BLaER1 treated with 17β-estradiol and CSF1 and Interleukin-3, amounts not matched to agents 10 nM and 100 nM (cell line): Measurements from ENCODE around the gene ERBB2.
A peak's percentile ranks its signal among the peaks of the same experiment; 100 is the strongest.

Source experiments
- H3K27ac ChIP-seq, 11 experiments: shearing (Covaris generic); formaldehyde crosslinking; 2 replicates each; pipeline ENCODE4 v1.8.1; 2022
- H3K27me3 ChIP-seq, 11 experiments: shearing (Covaris generic); formaldehyde crosslinking; 2 replicates each; pipeline ENCODE4 v1.8.1; 2022
- H3K36me3 ChIP-seq, 11 experiments: shearing (Covaris generic); formaldehyde crosslinking; 2 replicates each; pipeline ENCODE4 v1.8.1; 2022
- H3K4me1 ChIP-seq, 10 experiments: shearing (Covaris generic); formaldehyde crosslinking; 2 replicates each; pipeline ENCODE4 v1.8.1; 2022
- H3K4me2 ChIP-seq, 11 experiments: shearing (Covaris generic); formaldehyde crosslinking; 2 replicates each; pipeline ENCODE4 v1.8.1; 2022
- H3K4me3 ChIP-seq, 10 experiments: shearing (Covaris generic); formaldehyde crosslinking; 2 replicates each; pipeline ENCODE4 v1.8.1; 2022
- H3K9ac ChIP-seq, 11 experiments: shearing (Covaris generic); formaldehyde crosslinking; 2 replicates each; pipeline ENCODE4 v1.8.1; 2022
- H3K9me3 ChIP-seq, 11 experiments: shearing (Covaris generic); formaldehyde crosslinking; replicated peaks in 1 of 11; 2 replicates each; pipeline ENCODE4 v1.8.1; 2022
- H4K20me1 ChIP-seq, 11 experiments: shearing (Covaris generic); formaldehyde crosslinking; 2 replicates each; pipeline ENCODE4 v1.8.1; 2022
- Cebpa-rat ChIP-seq, 11 experiments: shearing (Covaris generic); IDR thresholded peaks; 2 replicates each; pipeline ENCODE4 v1.8.1; 2022

Gene ERBB2

DNA sequence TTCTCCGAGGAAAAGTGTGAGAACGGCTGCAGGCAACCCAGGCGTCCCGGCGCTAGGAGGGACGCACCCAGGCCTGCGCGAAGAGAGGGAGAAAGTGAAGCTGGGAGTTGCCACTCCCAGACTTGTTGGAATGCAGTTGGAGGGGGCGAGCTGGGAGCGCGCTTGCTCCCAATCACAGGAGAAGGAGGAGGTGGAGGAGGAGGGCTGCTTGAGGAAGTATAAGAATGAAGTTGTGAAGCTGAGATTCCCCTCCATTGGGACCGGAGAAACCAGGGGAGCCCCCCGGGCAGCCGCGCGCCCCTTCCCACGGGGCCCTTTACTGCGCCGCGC, at the start of gene ERBB2:
ERBB2 (plus strand) TSS at position 247 of the 330 bp plus-strand sequence. CDS start 175 bp downstream, outside the sequence.
- TF ChIP-seq Cebpa-rat (IDR thresholded peaks at IDR 0.05) = no peak
- H3K4me2 ChIP-seq = peak within 1 kb of the TSS in 2 of 11 experiments; percentile 27 to 35; a peak in 1 of 22 replicates
- peaks cover 36 to 54% (median 48%) of the 10 kb centered on the region in 11 experiments for H3K27me3 ChIP-seq
- H4K20me1 ChIP-seq = no peaks in the 10 kb centered on the region; a peak in 1 of 22 replicates
- no peak within 1 kb of the TSS for H3K27ac ChIP-seq
- H3K9ac ChIP-seq = no peak within 1 kb of the TSS
- H3K4me1 ChIP-seq = peaks cover 0 to 20% (median 14%) of the 10 kb centered on the region in 10 experiments; a peak in 17 of 20 replicates
- no peaks in the 10 kb centered on the region for H3K36me3 ChIP-seq
- no peaks in the 10 kb centered on the region for H3K9me3 ChIP-seq
- no peak within 1 kb of the TSS for H3K4me3 ChIP-seq

DNA sequence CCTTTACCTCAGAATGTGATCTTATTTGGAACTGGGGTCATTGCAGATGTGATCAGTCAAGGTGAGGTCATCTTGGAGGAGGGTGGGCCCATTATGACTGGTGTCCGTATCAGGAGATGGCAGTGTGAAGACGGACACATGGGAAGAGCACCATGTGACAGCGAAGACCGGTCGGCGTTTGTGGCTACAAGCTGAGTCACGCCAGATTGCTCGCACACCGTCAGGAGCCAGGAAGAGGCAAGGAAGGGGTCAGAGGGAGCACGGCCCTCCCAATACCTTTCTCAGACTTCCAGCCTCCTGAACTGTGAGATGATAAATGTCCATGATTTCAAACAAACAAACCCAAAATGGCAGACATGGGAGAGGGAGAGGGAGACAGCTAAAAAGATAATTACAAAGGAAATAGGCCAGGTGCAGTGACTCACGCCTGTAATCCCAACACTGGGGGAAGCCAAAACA, 49.7 kb upstream of the ERBB2 start:
- TF ChIP-seq Cebpa-rat (IDR thresholded peaks at IDR 0.05) = no peak
- peaks cover 23 to 67% (median 39%) of the 10 kb centered on the region in 10 experiments for H3K4me1 ChIP-seq
- peak overlapping the region in 7 of 11 experiments; percentile 27 to 63 (median 55); a peak in 8 of 22 replicates for H3K4me2 ChIP-seq
- H3K27ac ChIP-seq = no peak overlapping the region
- H3K9ac ChIP-seq = no peak overlapping the region
- no peaks in the 10 kb centered on the region for H3K9me3 ChIP-seq
- no peaks in the 10 kb centered on the region for H3K27me3 ChIP-seq
- H3K36me3 ChIP-seq = peaks cover 0 to 49% (median 24%) of the 10 kb centered on the region in 11 experiments; a peak in 17 of 22 replicates
- peaks cover 65 to 100% (median 99%) of the 10 kb centered on the region in 11 experiments for H4K20me1 ChIP-seq
- no peak overlapping the region for H3K4me3 ChIP-seq

DNA sequence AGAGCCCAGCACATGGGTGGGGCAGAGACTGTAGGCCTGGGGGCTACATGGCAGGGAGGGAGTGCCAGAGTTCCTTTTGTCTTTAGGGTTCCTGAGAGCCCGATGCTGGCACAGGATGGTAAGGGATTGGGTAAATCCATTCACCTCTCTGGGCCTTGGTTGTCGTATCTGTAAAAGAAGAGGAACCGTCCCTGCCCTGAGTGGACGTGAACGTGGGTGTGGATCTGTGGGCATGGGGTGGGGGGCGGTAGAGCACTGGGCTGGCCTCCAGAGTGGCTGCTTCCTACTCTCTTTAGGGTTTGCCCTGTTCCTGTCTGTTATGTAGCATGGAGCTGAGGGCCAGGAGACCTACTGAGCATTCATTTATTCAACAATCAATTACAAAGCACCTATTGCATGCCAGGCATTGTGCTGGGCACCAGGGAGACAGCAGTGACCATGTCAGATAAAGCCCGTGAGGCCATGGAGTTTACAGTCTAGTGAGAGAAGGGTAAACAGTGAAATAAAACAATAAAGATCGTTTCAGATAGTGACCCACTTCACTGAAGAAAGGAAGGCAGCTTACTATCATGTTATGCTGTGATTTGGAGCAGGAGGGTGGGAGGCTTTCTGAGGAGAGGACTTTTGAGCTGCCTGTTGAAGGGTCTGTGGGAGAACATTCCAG, 47.8 kb upstream of the ERBB2 start:
- H3K9me3 ChIP-seq = no peaks in the 10 kb centered on the region
- peaks cover 0 to 53% (median 35%) of the 10 kb centered on the region in 11 experiments; a peak in 17 of 22 replicates for H3K36me3 ChIP-seq
- H3K4me1 ChIP-seq = peaks cover 23 to 50% (median 37%) of the 10 kb centered on the region in 10 experiments
- peak overlapping the region in 10 of 11 experiments; percentile 27 to 67 (median 55); a peak in 16 of 22 replicates for H3K4me2 ChIP-seq
- peaks cover 73 to 98% (median 97%) of the 10 kb centered on the region in 11 experiments for H4K20me1 ChIP-seq
- no peak overlapping the region; a peak in 1 of 22 replicates for H3K27ac ChIP-seq
- no peak overlapping the region for H3K4me3 ChIP-seq
- no peaks in the 10 kb centered on the region for H3K27me3 ChIP-seq
- no peak for TF ChIP-seq Cebpa-rat (IDR thresholded peaks at IDR 0.05)
- H3K9ac ChIP-seq = peak overlapping the region in 4 of 11 experiments; percentile 5 to 45 (median 18); a peak in 5 of 22 replicates

DNA sequence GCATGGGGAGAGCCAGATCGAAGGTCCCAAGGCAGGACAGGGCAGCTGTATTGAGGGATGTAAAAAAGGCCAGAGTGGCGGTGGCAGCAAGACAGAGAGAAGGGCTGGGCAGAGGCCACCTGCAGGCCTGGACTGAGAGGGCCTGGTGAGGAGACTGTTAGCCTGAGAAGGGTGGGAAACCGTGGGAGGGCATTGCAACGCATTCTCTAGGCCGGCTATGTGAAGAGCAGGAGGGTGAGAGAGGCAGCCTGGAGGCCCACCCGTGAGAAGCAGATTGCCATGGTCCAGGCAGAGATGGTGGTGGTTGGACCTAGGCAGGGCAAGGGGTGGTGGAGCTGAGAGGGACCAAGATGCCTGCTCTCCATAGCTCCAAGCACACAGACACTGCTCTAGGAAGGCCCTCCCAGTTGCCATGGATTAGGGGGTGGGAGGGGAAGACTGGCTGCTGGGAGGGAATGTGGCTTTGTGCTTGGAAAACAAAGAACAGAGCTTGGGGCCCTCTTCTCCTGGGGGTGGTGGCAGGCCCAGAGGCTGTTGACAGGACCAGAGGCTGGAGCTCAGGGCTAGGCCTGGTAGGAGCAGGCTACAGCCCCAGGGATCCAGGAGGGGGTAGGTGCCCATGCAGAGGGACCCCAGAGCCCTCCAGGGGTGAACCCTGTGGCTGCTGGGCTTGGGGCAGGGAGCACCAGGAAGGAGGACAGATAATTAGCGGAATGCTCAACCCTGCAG, 47.1 kb upstream of the ERBB2 start:
- Histone ChIP-seq H3K4me1 (peaks cover 25 to 53% (median 42%) of the 10 kb centered on the region in 10 experiments), H4K20me1 (peaks cover 79 to 98% (median 92%) of the 10 kb centered on the region in 11 experiments)

DNA sequence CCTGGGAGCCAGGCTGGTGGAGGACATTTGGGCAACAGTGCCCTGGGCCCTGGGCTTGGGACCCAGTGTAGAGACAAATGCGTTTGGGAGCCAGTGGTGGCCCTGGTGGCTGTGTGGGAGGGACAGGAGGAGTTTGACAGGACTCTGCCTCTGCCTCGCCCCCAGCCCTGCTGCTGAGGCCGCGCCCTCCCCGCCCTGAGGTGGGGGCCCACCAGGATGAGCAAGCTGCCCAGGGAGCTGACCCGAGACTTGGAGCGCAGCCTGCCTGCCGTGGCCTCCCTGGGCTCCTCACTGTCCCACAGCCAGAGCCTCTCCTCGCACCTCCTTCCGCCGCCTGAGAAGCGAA, 46.6 kb upstream of the ERBB2 start:
- Histone ChIP-seq H3K4me3 (no peak overlapping the region), H3K4me1 (peaks cover 30 to 58% (median 47%) of the 10 kb centered on the region in 10 experiments), H3K27me3 (no peaks in the 10 kb centered on the region), H3K4me2 (no peak overlapping the region; a peak in 1 of 22 replicates), H3K36me3 (peaks cover 0 to 65% (median 46%) of the 10 kb centered on the region in 11 experiments; a peak in 17 of 22 replicates), H3K9me3 (no peaks in the 10 kb centered on the region), H3K27ac (no peak overlapping the region), H4K20me1 (peaks cover 82 to 99% (median 92%) of the 10 kb centered on the region in 11 experiments), H3K9ac (0 out of 22 replicates have a peak overlapping the region, but pooled peaks of 1 of the 11 experiments have one; percentile 15)
- TF ChIP-seq Cebpa-rat (IDR thresholded peaks at IDR 0.05) = no peak

More for the DNA sequence above, 47.1 kb upstream of the ERBB2 start:
- Histone ChIP-seq H3K4me2 (peak overlapping the region in 4 of 11 experiments; percentile 27 to 62 (median 32); a peak in 3 of 22 replicates), H3K27ac (no peak overlapping the region), H3K9ac (peak overlapping the region in 3 of 11 experiments; percentile 5 to 41 (median 15); a peak in 2 of 22 replicates), H3K4me3 (no peak overlapping the region), H3K9me3 (no peaks in the 10 kb centered on the region), H3K27me3 (no peaks in the 10 kb centered on the region), H3K36me3 (peaks cover 0 to 60% (median 40%) of the 10 kb centered on the region in 11 experiments; a peak in 17 of 22 replicates)
- TF ChIP-seq Cebpa-rat (IDR thresholded peaks at IDR 0.05) = no peak

DNA sequence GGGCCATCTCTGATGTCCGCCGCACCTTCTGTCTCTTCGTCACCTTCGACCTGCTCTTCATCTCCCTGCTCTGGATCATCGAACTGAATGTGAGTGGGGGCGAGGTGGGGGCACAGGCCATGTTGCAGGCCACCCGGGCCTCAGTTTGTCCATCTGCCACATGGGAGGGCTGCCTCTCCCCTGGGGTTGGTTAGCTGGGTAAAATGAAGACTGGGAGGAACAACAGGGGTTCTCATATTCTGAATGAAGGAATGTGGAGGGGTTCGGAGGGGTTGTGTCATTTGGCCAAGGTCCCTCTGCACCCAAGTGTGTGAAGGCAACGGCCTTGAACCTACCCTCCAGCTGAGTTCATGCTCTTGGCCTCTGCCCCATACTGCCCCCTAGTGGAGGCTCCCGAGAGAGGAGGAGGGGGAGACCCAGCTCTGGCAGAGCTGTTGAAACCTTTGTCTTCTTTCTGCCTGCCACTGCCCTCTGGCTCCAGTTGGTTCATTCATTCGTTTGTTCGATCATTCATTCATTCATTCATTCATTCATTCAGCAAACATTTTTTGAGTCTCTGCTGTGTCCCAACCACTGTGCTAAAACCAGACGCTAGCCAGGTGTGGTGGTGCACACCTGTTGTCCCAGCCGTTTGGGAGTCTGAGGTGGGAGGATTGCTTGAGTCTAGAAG, 46.1 kb upstream of the ERBB2 start:
- peaks cover 81 to 98% (median 92%) of the 10 kb centered on the region in 11 experiments for H4K20me1 ChIP-seq
- no peak overlapping the region for H3K27ac ChIP-seq
- H3K36me3 ChIP-seq = peaks cover 0 to 67% (median 46%) of the 10 kb centered on the region in 11 experiments; a peak in 17 of 22 replicates
- no peak for TF ChIP-seq Cebpa-rat (IDR thresholded peaks at IDR 0.05)
- peaks cover 35 to 63% (median 49%) of the 10 kb centered on the region in 10 experiments for H3K4me1 ChIP-seq
- no peaks in the 10 kb centered on the region for H3K9me3 ChIP-seq
- no peak overlapping the region for H3K4me2 ChIP-seq
- H3K4me3 ChIP-seq = no peak overlapping the region
- 0 out of 22 replicates have a peak overlapping the region, but pooled peaks of 1 of the 11 experiments have one; percentile 15 for H3K9ac ChIP-seq
- no peaks in the 10 kb centered on the region for H3K27me3 ChIP-seq

DNA sequence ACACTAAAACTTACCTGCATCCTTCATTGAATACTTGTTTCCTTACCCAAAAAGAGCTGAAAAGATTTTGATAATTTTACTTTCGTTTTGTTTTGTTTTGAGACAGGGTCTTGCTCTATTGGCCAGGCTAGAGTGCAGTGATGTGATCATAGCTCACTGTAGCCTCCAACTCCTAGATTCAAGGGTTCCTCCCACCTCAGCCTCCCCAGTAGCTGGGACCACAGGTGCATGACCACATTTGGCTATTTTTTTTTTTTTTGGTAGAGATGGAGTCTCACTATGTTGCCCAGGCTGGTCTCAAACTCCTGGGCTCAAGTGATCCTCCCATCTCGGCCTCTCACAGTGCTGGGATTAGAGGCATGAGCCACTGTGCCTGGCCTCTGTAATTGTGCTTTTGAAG, 44.8 kb upstream of the ERBB2 start:
- Histone ChIP-seq H3K4me1 (peaks cover 48 to 67% (median 52%) of the 10 kb centered on the region in 10 experiments), H3K9ac (no peak overlapping the region), H3K4me3 (no peak overlapping the region), H3K27ac (no peak overlapping the region), H3K27me3 (no peaks in the 10 kb centered on the region), H3K4me2 (no peak overlapping the region), H3K9me3 (no peaks in the 10 kb centered on the region), H3K36me3 (peaks cover under 1 to 65% (median 37%) of the 10 kb centered on the region in 11 experiments; a peak in 20 of 22 replicates), H4K20me1 (peaks cover 68 to 96% (median 84%) of the 10 kb centered on the region in 11 experiments)
- TF ChIP-seq Cebpa-rat (IDR thresholded peaks at IDR 0.05) = no peak

DNA sequence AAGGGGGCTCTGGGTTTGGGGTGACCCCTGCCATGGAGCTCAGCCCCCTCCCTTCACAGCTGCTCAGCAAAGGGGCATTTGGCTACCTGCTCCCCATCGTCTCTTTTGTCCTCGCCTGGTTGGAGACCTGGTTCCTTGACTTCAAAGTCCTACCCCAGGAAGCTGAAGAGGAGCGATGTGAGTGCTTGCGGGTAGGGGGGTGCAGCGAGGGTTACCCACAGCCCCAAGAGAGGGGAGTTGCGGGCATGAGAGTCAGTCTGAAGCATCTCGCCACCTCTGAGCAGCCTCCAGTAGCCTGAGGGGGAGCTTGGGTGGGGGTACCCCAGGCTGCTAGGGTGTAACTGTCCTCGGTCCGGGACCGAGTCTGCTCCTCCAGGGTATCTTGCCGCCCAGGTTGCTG, 41.5 kb upstream of the ERBB2 start:
- peak overlapping the region in 2 of 11 experiments; percentile 29 to 83; a peak in 3 of 22 replicates for H3K27ac ChIP-seq
- H3K4me3 ChIP-seq = no peak overlapping the region
- peak overlapping the region; percentile 69 to 99 (median 93) for H3K4me2 ChIP-seq
- H3K9ac ChIP-seq = peak overlapping the region in 7 of 11 experiments; percentile 7 to 65 (median 25); a peak in 6 of 22 replicates
- peaks cover 49 to 70% (median 59%) of the 10 kb centered on the region in 10 experiments for H3K4me1 ChIP-seq
- no peaks in the 10 kb centered on the region for H3K27me3 ChIP-seq
- H4K20me1 ChIP-seq = peaks cover 36 to 93% (median 65%) of the 10 kb centered on the region in 11 experiments
- no peak for TF ChIP-seq Cebpa-rat (IDR thresholded peaks at IDR 0.05)
- no peaks in the 10 kb centered on the region for H3K9me3 ChIP-seq
- H3K36me3 ChIP-seq = peaks cover 21 to 87% (median 63%) of the 10 kb centered on the region in 11 experiments
